IMR-90 (cell line): Measurements from ENCODE around the gene COA3. TPM values are rescaled to one million over a fixed set of nuclear protein-coding genes. Genes with fewer than 3 reads are reported as not detected.

ENCODE experiments used
- ATAC-seq: fragments of 200-7000 bp; cut with Tn5 transposase; 2 replicates; pipeline ENCODE4 v1.9.1; 2020; ENCODE audit warnings: low read depth, mild to moderate bottlenecking, moderate library complexity
- BruUV-seq: library from RNA; stranded (reverse); fragments of 400-500 nt; replicated peaks from 2 replicates; lab custom pipeline; 2021; lab: Mats Ljungman, UMichigan
- CTCF ChIA-PET: fragments of 300-600 bp; formaldehyde crosslinking; extraction: SDS; loops from one replicate; lab custom pipeline; 2021; ENCODE audit warnings: antibody characterized with exemption; lab: Yijun Ruan, JAX
- POLR2A ChIA-PET: fragments of 300-600 bp; sonication (Branson Sonifier 250); formaldehyde crosslinking; loops from one replicate; lab custom pipeline; 2022; ENCODE audit warnings: antibody characterized with exemption; ENCODE audit not compliant: unreplicated experiment; lab: Charles Lee
- DNase-seq: peaks from one replicate; pipeline ENCODE4 v3.0.0; 2013
- H2AFZ ChIP-seq: replicated peaks from 2 replicates; pipeline ENCODE3; 2013; ENCODE audit warnings: low read length, mild to moderate bottlenecking; ENCODE audit not compliant: poor library complexity
- H2AK5ac ChIP-seq: 2 replicates; pipeline ENCODE4 v1.6.1; 2013; ENCODE audit warnings: low read depth, low read length, inconsistent platforms
- H2AK9ac ChIP-seq: replicated peaks from 2 replicates; pipeline ENCODE3; 2013; ENCODE audit warnings: mild to moderate bottlenecking, low read depth, low read length, moderate library complexity; ENCODE audit not compliant: poor library complexity
- H2BK120ac ChIP-seq: 2 replicates; pipeline ENCODE4 v1.6.1; 2013; ENCODE audit warnings: low read depth, low read length, inconsistent platforms
- H2BK15ac ChIP-seq: 3 replicates; pipeline ENCODE4 v1.6.1; 2013; ENCODE audit warnings: low read depth, low read length, inconsistent platforms
- H2BK20ac ChIP-seq: 2 replicates; pipeline ENCODE4 v1.6.1; 2013; ENCODE audit warnings: low read depth, mild to moderate bottlenecking, inconsistent platforms, low read length, moderate library complexity
- H2BK5ac ChIP-seq: 2 replicates; pipeline ENCODE4 v1.6.1; 2013; ENCODE audit warnings: mild to moderate bottlenecking, low read depth, low read length, inconsistent platforms; ENCODE audit not compliant: poor library complexity, severe bottlenecking
- H3K14ac ChIP-seq: replicated peaks from 2 replicates; pipeline ENCODE4 v1.6.1; 2013; ENCODE audit warnings: low read depth, low read length, inconsistent platforms
- H3K18ac ChIP-seq: 2 replicates; pipeline ENCODE4 v1.6.1; 2013; ENCODE audit warnings: low read depth, low read length, control low read depth
- H3K23ac ChIP-seq: 2 replicates; pipeline ENCODE4 v1.6.1; 2013; ENCODE audit warnings: low read depth, low read length, inconsistent platforms
- H3K27ac ChIP-seq: 2 replicates; pipeline ENCODE4 v1.5.1; 2013; ENCODE audit warnings: mild to moderate bottlenecking, control low read depth, low read length; ENCODE audit not compliant: insufficient read depth
- H3K27me3 ChIP-seq: 2 replicates; pipeline ENCODE4 v1.6.1; 2013; ENCODE audit warnings: low read length; ENCODE audit not compliant: control insufficient read depth, insufficient read depth
- H3K36me3 ChIP-seq: 2 replicates; pipeline ENCODE4 v1.6.1; 2013; ENCODE audit warnings: low read length, mixed read lengths; ENCODE audit not compliant: control insufficient read depth, insufficient read depth
- H3K4ac ChIP-seq: 2 replicates; pipeline ENCODE4 v1.6.1; 2013; ENCODE audit warnings: low read depth, low read length, inconsistent platforms
- H3K4me1 ChIP-seq: 2 replicates; pipeline ENCODE4 v1.6.1; 2013; ENCODE audit warnings: low read length, mixed read lengths; ENCODE audit not compliant: control insufficient read depth, insufficient read depth
- H3K4me2 ChIP-seq: 2 replicates; pipeline ENCODE4 v1.6.1; 2013; ENCODE audit warnings: low read depth, mild to moderate bottlenecking, control low read depth, low read length, moderate library complexity
- H3K4me3 ChIP-seq: 2 replicates; pipeline ENCODE4 v1.5.1; 2013; ENCODE audit warnings: low read depth, mild to moderate bottlenecking, control low read depth, low read length, moderate library complexity; ENCODE audit not compliant: insufficient read depth
- H3K56ac ChIP-seq: 2 replicates; pipeline ENCODE4 v1.6.1; 2013; ENCODE audit warnings: low read length, inconsistent platforms; ENCODE audit not compliant: insufficient read depth; ENCODE audit errors: extremely low read depth
- H3K79me1 ChIP-seq, 2 experiments: 2 replicates each; pipeline ENCODE4 v1.6.1; 2013; ENCODE audit warnings: low read length in 2 of 2, inconsistent platforms in 1 of 2, low read depth in 1 of 2
- H3K9ac ChIP-seq: 2 replicates; pipeline ENCODE4 v1.6.1; 2013; ENCODE audit warnings: low read depth, low read length, control low read depth
- H3K9me1 ChIP-seq: 2 replicates; pipeline ENCODE4 v1.6.1; 2013; ENCODE audit warnings: low read length, inconsistent platforms; ENCODE audit not compliant: insufficient read depth
- H3K9me3 ChIP-seq: 2 replicates; pipeline ENCODE4 v1.6.1; 2013; ENCODE audit warnings: low read length; ENCODE audit not compliant: control insufficient read depth, insufficient read depth
- H4K20me1 ChIP-seq: 2 replicates; pipeline ENCODE4 v1.6.1; 2013; ENCODE audit warnings: low read length, inconsistent platforms; ENCODE audit not compliant: insufficient read depth
- H4K5ac ChIP-seq: 2 replicates; pipeline ENCODE4 v1.6.1; 2013; ENCODE audit warnings: mild to moderate bottlenecking, low read depth, low read length, control low read depth
- H4K8ac ChIP-seq, 2 experiments: 2 replicates each; pipeline ENCODE4 v1.6.1; 2013; ENCODE audit warnings: low read depth in 2 of 2, low read length in 2 of 2, control low read depth in 1 of 2, inconsistent platforms in 1 of 2
- H4K91ac ChIP-seq: 2 replicates; pipeline ENCODE4 v1.6.1; 2013; ENCODE audit warnings: low read depth, low read length, inconsistent platforms; ENCODE audit not compliant: insufficient read depth
- MAFK ChIP-seq: IDR thresholded peaks from 2 replicates; pipeline ENCODE4 v1.6.1; 2012; ENCODE audit warnings: low read depth, low read length, improper control_type of control experiment
- WGBS, 2 experiments: methylation state at CpG; one replicate each; pipeline versions ENCODE4 v1.1.5 to v1.1.7; 2013; ENCODE audit warnings: missing lambda C conversion rate in 2 of 2; ENCODE audit not compliant: insufficient read length in 1 of 2; ENCODE audit errors: extremely low coverage in 2 of 2; 5-methylcytosine and 5-hydroxymethylcytosine counted together
- dilution Hi-C: fragments of 300-500 bp; cut with HindIII; formaldehyde crosslinking; loops from one replicate; pipeline ENCODE4 v1.14.3; 2018; ENCODE audit warnings: low sequenced_read_pairs; ENCODE audit not compliant: unreplicated experiment
- in situ Hi-C: fragments of 300-500 bp; cut with MboI; formaldehyde crosslinking; loops from 3 replicates; pipeline ENCODE4 v1.14.3; 2019; ENCODE audit warnings: low sequenced_read_pairs, inconsistent platforms, mixed read lengths
- intact Hi-C: fragments of 100-400 bp; cut with micrococcal nuclease; formaldehyde crosslinking; loops from 2 replicates; pipeline ENCODE4 v1.10.0; 2022
- polyA plus RNA-seq, 3 experiments: library from polyadenylated mRNA; depleted of rRNA; stranded (reverse); fragments of >200 nt; gene quantifications; 2 replicates each; pipeline ENCODE4 v1.2.3, GENCODE V29; 2012; ENCODE audit warnings: low replicate concordance in 1 of 3
- total RNA-seq: library from RNA; depleted of rRNA; stranded (reverse); fragments of >200 nt; gene quantifications from 2 replicates; pipeline ENCODE4 v1.2.3, GENCODE V29; 2012
- TF ChIP-seq, protein P1 (sequence below): fragments of 150-350 bp; IDR thresholded peaks from 2 replicates; pipeline ENCODE4 v1.6.1; 2017; ENCODE audit warnings: mild to moderate bottlenecking, antibody characterized with exemption, low read length, low read depth

The COA3 gene
- total and polyA plus RNA-seq, 2 of the 4 experiments (the other 2 are of a cell fraction) = 66.8 to 78.1 TPM

DNA sequence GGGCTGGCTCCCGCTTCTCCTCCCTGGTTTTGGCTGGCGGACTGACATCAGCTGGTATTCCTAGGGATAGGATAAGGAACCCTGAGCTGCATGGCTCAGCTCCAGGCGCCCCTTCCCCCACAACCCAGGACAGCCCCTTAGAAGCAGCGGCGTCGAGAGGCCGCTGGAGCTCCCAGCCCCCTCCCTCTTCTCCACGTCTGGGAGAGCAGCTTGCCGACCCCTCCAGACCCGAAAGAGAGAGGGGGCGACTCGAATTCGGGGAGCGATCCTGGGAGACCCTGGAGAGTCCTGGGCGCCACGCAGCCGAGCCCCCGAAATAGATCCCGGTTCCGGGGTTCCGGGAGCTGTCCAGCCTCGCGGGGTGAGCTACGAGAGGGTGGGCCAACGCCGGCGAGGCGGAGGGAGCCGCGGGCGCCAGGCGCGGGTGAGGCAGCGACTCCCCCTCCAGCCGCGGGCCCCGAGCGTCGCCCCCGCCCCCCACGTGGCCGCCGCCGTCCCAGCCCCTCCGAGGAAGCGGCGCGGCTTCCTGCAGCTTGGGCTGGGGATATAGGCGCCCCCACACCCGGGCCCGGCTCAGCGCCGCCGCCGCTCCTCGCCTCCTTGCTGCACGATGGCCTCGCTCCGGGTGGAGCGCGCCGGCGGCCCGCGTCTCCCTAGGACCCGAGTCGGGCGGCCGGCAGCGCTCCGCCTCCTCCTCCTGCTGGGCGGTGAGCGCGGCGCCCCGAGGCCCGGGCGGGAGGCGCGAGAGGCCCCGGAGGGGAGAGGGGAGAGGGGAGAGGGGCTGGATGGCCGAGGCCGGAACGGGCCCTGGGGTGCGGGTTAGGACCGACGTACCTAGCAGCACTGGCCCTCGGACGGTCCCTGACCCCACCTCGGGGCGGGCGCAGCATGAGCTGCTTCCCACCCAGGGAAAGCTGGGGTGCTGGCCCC lies 37.6 kb downstream of the COA3 start, which contains the start of gene RAMP2:
RAMP2 (plus strand) TSS at position 576 of the 930 bp plus-strand sequence; CDS start at position 611, 35 bp downstream.
- in situ Hi-C loops (no loop called here), dilution Hi-C loops (no loop called here), intact Hi-C loops (loop anchor here (5.0 kb wide), 2 partner anchors 61 to 184 kb away; partner anchors contain the start of genes BECN1 and PSMC3IP)
- Histone ChIP-seq H3K18ac (no peak within 1 kb of the TSS), H4K91ac (no peak within 1 kb of the TSS), H3K9me3 (no peaks in the 10 kb centered on the region), H3K4me1 (no peaks in the 10 kb centered on the region), H3K9me1 (no peaks in the 10 kb centered on the region), H3K27ac (no peak within 1 kb of the TSS), H3K9ac (no peak within 1 kb of the TSS), H3K4me3 (peak within 1 kb of the TSS; percentile 34), H2BK5ac (no peak within 1 kb of the TSS), H3K4ac (no peak within 1 kb of the TSS; the same call in 1 of the 2 replicates), H2AK5ac (0 out of 2 replicates have a peak within 1 kb of the TSS, but pooled peaks have one; percentile 3), H2BK120ac (no peak within 1 kb of the TSS), H3K36me3 (no peaks in the 10 kb centered on the region), H3K56ac (no peak within 1 kb of the TSS), H3K79me1 (no peaks in the 10 kb centered on the region), H4K20me1 (no peaks in the 10 kb centered on the region), H3K4me2 (peak within 1 kb of the TSS; percentile 74), H2BK20ac (no peak within 1 kb of the TSS), H3K23ac (peak within 1 kb of the TSS; percentile 75; the same call in 1 of the 2 replicates), H4K5ac (no peak within 1 kb of the TSS), H3K27me3 (peaks cover 48% of the 10 kb centered on the region), H2AK9ac (peak within 1 kb of the TSS; percentile 42), H4K8ac (no peak within 1 kb of the TSS), H2AFZ (peak within 1 kb of the TSS; percentile 87), H3K14ac (no peak within 1 kb of the TSS; the same call in 1 of the 2 replicates), H2BK15ac (no peak within 1 kb of the TSS)
- ChIA-PET POLR2A (interaction anchor here (0.7 kb wide), 1 partner anchor 242 kb away, joined by 3 read pairs; no protein-coding TSS in a partner anchor), CTCF (interaction anchor here (0.6 to 3.5 kb wide), 2 partner anchors 13 to 87 kb away, joined by 3 to 12 read pairs; no protein-coding TSS in a partner anchor)
- TF ChIP-seq MAFK = no peak
- TF ChIP-seq, protein P1, sequence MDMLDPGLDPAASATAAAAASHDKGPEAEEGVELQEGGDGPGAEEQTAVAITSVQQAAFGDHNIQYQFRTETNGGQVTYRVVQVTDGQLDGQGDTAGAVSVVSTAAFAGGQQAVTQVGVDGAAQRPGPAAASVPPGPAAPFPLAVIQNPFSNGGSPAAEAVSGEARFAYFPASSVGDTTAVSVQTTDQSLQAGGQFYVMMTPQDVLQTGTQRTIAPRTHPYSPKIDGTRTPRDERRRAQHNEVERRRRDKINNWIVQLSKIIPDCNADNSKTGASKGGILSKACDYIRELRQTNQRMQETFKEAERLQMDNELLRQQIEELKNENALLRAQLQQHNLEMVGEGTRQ = peak; percentile 13; the same call in 1 of the 2 replicates
- ATAC-seq (peak; percentile 78), DNase-seq (no peak)
- 4% methylated on average over 9 of the region's 92 CpGs; no CpG with 5 or more reads in 1 of the 2 experiments for WGBS, 2 experiments
- no TSS peak for BruUV-seq
